PFSK-1 (cell line): ENCODE results near the gene OLFML2A.

Experiments
- FOXP2 ChIP-seq: optimal IDR thresholded peaks from 2 replicates; pipeline ENCODE3; 2011; ENCODE audit warnings: borderline replicate concordance, control low read depth, inconsistent platforms; ENCODE audit not compliant: insufficient read depth; ENCODE audit errors: extremely low read length, extremely low read depth
- POLR2AphosphoS5 ChIP-seq: IDR thresholded peaks from 2 replicates; pipeline ENCODE4 v1.6.1; 2012; ENCODE audit warnings: low read depth, mild to moderate bottlenecking, control low read depth, low read length, moderate library complexity
- SIN3A ChIP-seq: IDR thresholded peaks from 2 replicates; pipeline ENCODE4 v1.6.1; 2012; ENCODE audit warnings: mild to moderate bottlenecking, low read length, moderate library complexity, borderline replicate concordance; ENCODE audit not compliant: insufficient read depth
- TAF1 ChIP-seq: IDR thresholded peaks from 2 replicates; pipeline ENCODE4 v1.6.1; 2012; ENCODE audit warnings: low read length, control low read depth, borderline replicate concordance; ENCODE audit not compliant: insufficient read depth
- TF ChIP-seq, protein P1 (sequence below), 2 experiments: IDR thresholded peaks; 2 replicates each; pipeline versions ENCODE4 v1.6.1 to v1.8.0; 2011 to 2012; ENCODE audit warnings: low read depth in 2 of 2, low read length in 2 of 2, control low read depth in 1 of 2, inconsistent platforms in 1 of 2, mild to moderate bottlenecking in 1 of 2, moderate library complexity in 1 of 2; ENCODE audit not compliant: insufficient read depth in 1 of 2

DNA sequence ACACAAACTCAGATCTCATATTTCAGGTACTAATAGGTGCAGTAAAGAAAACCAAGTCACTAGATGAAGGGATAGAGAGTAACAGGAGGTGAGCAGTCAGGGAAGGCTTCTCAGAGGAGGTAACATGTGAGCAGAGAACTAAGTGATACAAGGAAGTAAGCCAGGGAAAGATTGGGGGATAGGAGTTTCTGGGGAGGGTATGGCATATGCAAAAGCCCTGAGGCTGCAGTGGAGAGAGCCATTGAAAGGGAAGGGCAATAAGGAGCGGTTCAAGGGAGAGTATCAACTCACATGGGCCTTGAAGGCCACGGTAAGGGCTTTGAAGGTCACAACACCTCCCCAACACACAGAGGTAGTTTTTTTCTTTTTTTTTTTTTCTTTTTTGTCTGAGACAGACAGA is 6.9 kb downstream of the OLFML2A start:
- TF ChIP-seq, protein P1, sequence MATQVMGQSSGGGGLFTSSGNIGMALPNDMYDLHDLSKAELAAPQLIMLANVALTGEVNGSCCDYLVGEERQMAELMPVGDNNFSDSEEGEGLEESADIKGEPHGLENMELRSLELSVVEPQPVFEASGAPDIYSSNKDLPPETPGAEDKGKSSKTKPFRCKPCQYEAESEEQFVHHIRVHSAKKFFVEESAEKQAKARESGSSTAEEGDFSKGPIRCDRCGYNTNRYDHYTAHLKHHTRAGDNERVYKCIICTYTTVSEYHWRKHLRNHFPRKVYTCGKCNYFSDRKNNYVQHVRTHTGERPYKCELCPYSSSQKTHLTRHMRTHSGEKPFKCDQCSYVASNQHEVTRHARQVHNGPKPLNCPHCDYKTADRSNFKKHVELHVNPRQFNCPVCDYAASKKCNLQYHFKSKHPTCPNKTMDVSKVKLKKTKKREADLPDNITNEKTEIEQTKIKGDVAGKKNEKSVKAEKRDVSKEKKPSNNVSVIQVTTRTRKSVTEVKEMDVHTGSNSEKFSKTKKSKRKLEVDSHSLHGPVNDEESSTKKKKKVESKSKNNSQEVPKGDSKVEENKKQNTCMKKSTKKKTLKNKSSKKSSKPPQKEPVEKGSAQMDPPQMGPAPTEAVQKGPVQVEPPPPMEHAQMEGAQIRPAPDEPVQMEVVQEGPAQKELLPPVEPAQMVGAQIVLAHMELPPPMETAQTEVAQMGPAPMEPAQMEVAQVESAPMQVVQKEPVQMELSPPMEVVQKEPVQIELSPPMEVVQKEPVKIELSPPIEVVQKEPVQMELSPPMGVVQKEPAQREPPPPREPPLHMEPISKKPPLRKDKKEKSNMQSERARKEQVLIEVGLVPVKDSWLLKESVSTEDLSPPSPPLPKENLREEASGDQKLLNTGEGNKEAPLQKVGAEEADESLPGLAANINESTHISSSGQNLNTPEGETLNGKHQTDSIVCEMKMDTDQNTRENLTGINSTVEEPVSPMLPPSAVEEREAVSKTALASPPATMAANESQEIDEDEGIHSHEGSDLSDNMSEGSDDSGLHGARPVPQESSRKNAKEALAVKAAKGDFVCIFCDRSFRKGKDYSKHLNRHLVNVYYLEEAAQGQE (IDR thresholded peaks at IDR 0.05; ENCODE audit: insufficient read depth in 1 of 2, low read depth in 2 of 2, low read length in 2 of 2), result no peak
- TF ChIP-seq POLR2AphosphoS5, result no peak
- no peak for TF ChIP-seq TAF1
- no peak for TF ChIP-seq FOXP2
- TF ChIP-seq SIN3A, result no peak
